OCI-LY7 (cell line): ENCODE data around the gene C4BPA.

Source experiments
- CTCF ChIP-seq: fragments of 200-600 bp; sonication (generic); conservative IDR thresholded peaks from 2 replicates; pipeline ENCODE4 v1.5.1; 2014; ENCODE audit warnings: mild to moderate bottlenecking, antibody characterized with exemption, low read length, moderate library complexity, mixed read lengths
- EZH2phosphoT487 ChIP-seq: fragments of 200-600 bp; sonication (generic); IDR thresholded peaks from 2 replicates; pipeline ENCODE4 v1.6.1; 2018; ENCODE audit warnings: low read depth, borderline replicate concordance, mild to moderate bottlenecking, mixed run types, antibody characterized with exemption, low read length, moderate library complexity, mixed read lengths

GRCh38 chr1:207076181-207076955 is 27.7 kb upstream of the C4BPA start:
- no peak for TF ChIP-seq CTCF
- TF ChIP-seq EZH2phosphoT487 = no peak
